HepG2 (cell line): ENCODE measurements around the gene ECD. TPM values are rescaled to one million over a fixed set of nuclear protein-coding genes. Genes with fewer than 3 reads are reported as not detected.
A peak's percentile ranks its signal among the peaks of the same experiment; 100 is the strongest.

Source experiments
- ATAC-seq: fragments of 200-7000 bp; cut with Tn5 transposase; 3 replicates; pipeline ENCODE4 v1.9.1; 2020; ENCODE audit warnings: mild to moderate bottlenecking, moderate library complexity
- BruUV-seq: library from RNA; stranded (reverse); fragments of 400-500 nt; replicated peaks from 2 replicates; lab custom pipeline; 2021; lab: Mats Ljungman, UMichigan
- CTCF ChIA-PET: fragments of 300-600 bp; formaldehyde crosslinking; extraction: SDS; loops from one replicate; lab custom pipeline; 2021; ENCODE audit warnings: low total read pairs, inconsistent platforms, low intra/inter-chr PET ratio; lab: Yijun Ruan, JAX
- POLR2A ChIA-PET: fragments of 350-600 bp; sonication (Branson Sonifier 250); formaldehyde crosslinking; loops from one replicate; lab custom pipeline; 2020; ENCODE audit warnings: antibody characterized with exemption, inconsistent platforms; lab: Yijun Ruan, JAX
- DNase-seq: peaks from one replicate; pipeline ENCODE4 v3.0.0-alpha.2; 2015; ENCODE audit warnings: low spot score
- FAIRE-seq: peaks from 3 replicates; lab custom pipeline; 2011; peaks lifted over from hg19 to GRCh38; lab: Jason Lieb, UNC
- H2AFZ ChIP-seq: one replicate; pipeline ENCODE4 v1.6.1; 2011; ENCODE audit warnings: low read length, inconsistent platforms
- H3K27ac ChIP-seq: fragments of 300-600 bp; 3 replicates; pipeline ENCODE4 v1.8.0; 2011; ENCODE audit warnings: mixed run types, mild to moderate bottlenecking, mixed read lengths, low read length, inconsistent platforms; ENCODE audit not compliant: insufficient read depth; ENCODE audit errors: extremely low read length
- H3K27me3 ChIP-seq, 2 experiments: fragments of 200-600 bp in 1 of 2; 2 replicates in 1 of 2; 3 replicates in 1 of 2; pipeline versions ENCODE4 v1.6.0 to v1.8.0; 2011; ENCODE audit warnings: low read length in 2 of 2, mild to moderate bottlenecking in 2 of 2, moderate library complexity in 2 of 2, inconsistent platforms in 1 of 2; ENCODE audit not compliant: insufficient read depth in 2 of 2, control insufficient read depth in 1 of 2
- H3K36me3 ChIP-seq, 2 experiments: fragments of 200-600 bp in 1 of 2; replicated peaks in 1 of 2; 2 replicates in 1 of 2; 3 replicates in 1 of 2; pipeline versions ENCODE4 v1.5.1 to v1.8.0; 2011; ENCODE audit warnings: low read length in 2 of 2, inconsistent platforms in 1 of 2; ENCODE audit not compliant: insufficient read depth in 2 of 2, control insufficient read depth in 1 of 2
- H3K4me1 ChIP-seq: 2 replicates; pipeline ENCODE4 v1.5.1; 2012; ENCODE audit warnings: low read length, inconsistent platforms; ENCODE audit not compliant: insufficient read depth
- H3K4me2 ChIP-seq: 2 replicates; pipeline ENCODE4 v1.6.0; 2011; ENCODE audit warnings: low read depth, low read length, inconsistent platforms
- H3K4me3 ChIP-seq, 3 experiments: fragments of 200-600 bp in 1 of 3; sonication (generic), shearing (Covaris generic) in 1 of 3; replicated peaks in 1 of 3; 2 replicates each; pipeline ENCODE4 v1.5.1; 2011 to 2016; ENCODE audit warnings: low read length in 3 of 3, inconsistent platforms in 2 of 3, low read depth in 2 of 3, mild to moderate bottlenecking in 2 of 3, control low read depth in 1 of 3, mixed read lengths in 1 of 3; ENCODE audit not compliant: insufficient read depth in 1 of 3
- H3K79me2 ChIP-seq: one replicate; pipeline ENCODE4 v1.6.1; 2011; ENCODE audit warnings: low read length, inconsistent platforms; ENCODE audit not compliant: insufficient read depth
- H3K9ac ChIP-seq: 2 replicates; pipeline ENCODE4 v1.6.0; 2011; ENCODE audit warnings: mild to moderate bottlenecking, low read depth, low read length, inconsistent platforms; ENCODE audit not compliant: insufficient read depth
- H3K9me3 ChIP-seq: 2 replicates; pipeline ENCODE4 v1.5.1; 2012; ENCODE audit warnings: mild to moderate bottlenecking, low read length
- H4K20me1 ChIP-seq: 2 replicates; pipeline ENCODE4 v1.6.0; 2011; ENCODE audit warnings: inconsistent platforms, mild to moderate bottlenecking, low read length, moderate library complexity; ENCODE audit not compliant: insufficient read depth
- ASH2L ChIP-seq: fragments of 300-600, 200-600 bp; sonication (generic); IDR thresholded peaks from 2 replicates; pipeline ENCODE4 v1.7.0; 2017; ENCODE audit warnings: low read depth, mild to moderate bottlenecking, moderate library complexity, mixed read lengths, low read length; ENCODE audit not compliant: insufficient read length
- HES4 ChIP-seq: sonication (generic); formaldehyde crosslinking; IDR thresholded peaks from 2 replicates; pipeline ENCODE4 v1.9.0; 2021; ENCODE audit warnings: mild to moderate bottlenecking, missing genetic modification reagents, borderline replicate concordance
- HMG20A ChIP-seq: IDR thresholded peaks from 2 replicates; pipeline ENCODE4 v1.6.1; 2016; ENCODE audit warnings: borderline replicate concordance
- IRF2 ChIP-seq: IDR thresholded peaks from 2 replicates; pipeline ENCODE4 v1.6.1; 2018; ENCODE audit warnings: missing genetic modification reagents, missing compliant biosample characterization
- JUND ChIP-seq: sonication (generic); formaldehyde crosslinking; IDR thresholded peaks from 2 replicates; pipeline ENCODE4 v1.8.0; 2022; ENCODE audit warnings: mild to moderate bottlenecking, missing genetic modification reagents
- NFKBIZ ChIP-seq: IDR thresholded peaks from 2 replicates; pipeline ENCODE4 v1.6.1; 2018; ENCODE audit warnings: missing genetic modification reagents, missing compliant biosample characterization
- SETDB1 ChIP-seq: sonication (generic); formaldehyde crosslinking; IDR thresholded peaks from 2 replicates; pipeline ENCODE4 v1.5.1; 2020; ENCODE audit warnings: missing genetic modification reagents, mild to moderate bottlenecking, borderline replicate concordance
- SRSF9 ChIP-seq: fragments of 200-400 bp; formaldehyde crosslinking; IDR thresholded peaks from 2 replicates; pipeline ENCODE4 v1.6.1; 2018; ENCODE audit warnings: borderline replicate concordance, mild to moderate bottlenecking, low read depth, low read length; ENCODE audit not compliant: insufficient read depth, poor library complexity, severe bottlenecking
- TEAD3 ChIP-seq: optimal IDR thresholded peaks from 2 replicates; pipeline ENCODE3; 2016; ENCODE audit warnings: borderline replicate concordance
- ZFP36L1 ChIP-seq: sonication (generic); formaldehyde crosslinking; IDR thresholded peaks from 2 replicates; pipeline ENCODE4 v1.8.0; 2022; ENCODE audit warnings: mild to moderate bottlenecking, missing genetic modification reagents, moderate library complexity
- ZNF451 ChIP-seq: sonication (generic); formaldehyde crosslinking; IDR thresholded peaks from 2 replicates; pipeline ENCODE4 v1.5.0; 2020; ENCODE audit warnings: mild to moderate bottlenecking, missing genetic modification reagents
- ZNF749 ChIP-seq: sonication (generic); formaldehyde crosslinking; IDR thresholded peaks from 2 replicates; pipeline ENCODE4 v1.8.0; 2022; ENCODE audit warnings: mild to moderate bottlenecking, missing genetic modification reagents, moderate library complexity, borderline replicate concordance
- ZSCAN29 ChIP-seq: sonication (generic); formaldehyde crosslinking; conservative IDR thresholded peaks from 2 replicates; pipeline ENCODE4 v1.4.0; 2020; ENCODE audit warnings: mild to moderate bottlenecking, missing genetic modification reagents
- WGBS: methylation state at CpG from one replicate; pipeline ENCODE4 v1.1.6; 2017; ENCODE audit warnings: low lambda C conversion rate; 5-methylcytosine and 5-hydroxymethylcytosine counted together
- in situ Hi-C: cut with HindIII; loops from 2 replicates; pipeline ENCODE4 v1.10.0; 2017; ENCODE audit warnings: low pct_unique_long_range_greater_than_20kb; ENCODE audit not compliant: extremely low pct_ligation_motif_present
- intact Hi-C: fragments of 100-400 bp; cut with micrococcal nuclease; formaldehyde crosslinking; loops from one replicate; pipeline ENCODE4 v1.10.0; 2022; ENCODE audit not compliant: unreplicated experiment
- polyA plus RNA-seq, 8 experiments: library from polyadenylated mRNA; depleted of rRNA in 3 of 8; stranded (reverse) in 7 of 8; unstranded in 1 of 8; fragments of >200 nt; fragmentation: Illumina TruSeq in 4 of 8; extraction: Trizol in 4 of 8; gene quantifications; 2 replicates each; pipeline versions ENCODE4 v1.2.1 to v1.2.3, GENCODE V29; 2011 to 2016; ENCODE audit warnings: low read depth in 4 of 8, missing spikeins in 1 of 8, mixed read lengths in 1 of 8; ENCODE audit not compliant: insufficient read depth in 1 of 8
- total RNA-seq, 5 experiments: library from RNA; depleted of rRNA; stranded (reverse); fragments of >200 nt; fragmentation: Illumina TruSeq; extraction: Trizol; gene quantifications; 2 replicates each; pipeline ENCODE4 v1.2.3, GENCODE V29; 2016; ENCODE audit warnings: low read depth in 1 of 5
- TF ChIP-seq, protein P1 (sequence below): IDR thresholded peaks from 2 replicates; pipeline ENCODE4 v1.6.1; 2016; ENCODE audit warnings: low read depth, borderline replicate concordance
- TF ChIP-seq, protein P2 (sequence below): sonication (generic); formaldehyde crosslinking; IDR thresholded peaks from 2 replicates; pipeline ENCODE4 v1.5.1; 2020; ENCODE audit warnings: mild to moderate bottlenecking, missing genetic modification reagents, borderline replicate concordance
- TF ChIP-seq, protein P3 (sequence below): sonication (generic); formaldehyde crosslinking; IDR thresholded peaks from 2 replicates; pipeline ENCODE4 v1.4.0; 2020; ENCODE audit warnings: mild to moderate bottlenecking, missing genetic modification reagents
- TF ChIP-seq, protein P4 (sequence below): sonication (generic); formaldehyde crosslinking; IDR thresholded peaks from 2 replicates; pipeline ENCODE4 v1.5.1; 2020; ENCODE audit warnings: missing genetic modification reagents, mild to moderate bottlenecking, borderline replicate concordance

The ECD gene
- total and polyA plus RNA-seq, 2 of the 13 experiments (the other 11 are each of a cell fraction or from before 2014, with no cell fraction given): 21.5 to 27.6 TPM

GRCh38 chr10:73110345-73110849 is 57.4 kb downstream of the ECD start, which contains the start of gene NUDT13:
NUDT13 (plus strand) TSS chr10:73110455; CDS start chr10:73114366, 3,911 bp downstream.
- Histone ChIP-seq H3K9ac (peak within 1 kb of the TSS; percentile 91), H3K4me2 (peak within 1 kb of the TSS; percentile 93), H3K36me3 (0 out of 5 replicates have a peak, but pooled peaks cover 0 to 3% of the 10 kb centered on the region in 2 experiments), H2AFZ (peak within 1 kb of the TSS; percentile 71), H3K27me3 (no peaks in the 10 kb centered on the region), H4K20me1 (no peaks in the 10 kb centered on the region), H3K4me1 (peaks cover 11% of the 10 kb centered on the region), H3K79me2 (peaks cover 3% of the 10 kb centered on the region), H3K4me3 (peak within 1 kb of the TSS; percentile 45 to 82 (median 80)), H3K27ac (peak within 1 kb of the TSS; percentile 96), H3K9me3 (no peaks in the 10 kb centered on the region)
- WGBS: 1% methylated on average over 5 of the region's 5 CpGs
- BruUV-seq: TSS peak; percentile 94
- FAIRE-seq: peak; percentile 96
- ChIA-PET POLR2A (interaction anchor here (0.8 to 6.1 kb wide), 10 partner anchors 12 to 57 kb away, joined by 3 to 72 read pairs (median 5); partner anchors contain the start of genes ECD, FAM149B1 and P4HA1), CTCF (no interaction called here)
- intact Hi-C loops (no loop called here), in situ Hi-C loops (no loop called here)
- peak; percentile 98 for ATAC-seq
- DNase-seq: peak; percentile 83
- TF ChIP-seq ZSCAN29 (CRISPR knock-in tag) (no peak), SRSF9 (no peak), ZNF451 (CRISPR knock-in tag) (no peak), NFKBIZ (CRISPR knock-in tag) (no peak), HES4 (CRISPR knock-in tag) (no peak), JUND (CRISPR knock-in tag) (no peak), ZNF749 (CRISPR knock-in tag) (no peak), TEAD3 (CRISPR knock-in tag) (peak; percentile 85), HMG20A (CRISPR knock-in tag) (no peak), SETDB1 (no peak), IRF2 (CRISPR knock-in tag) (peak; percentile 97), ZFP36L1 (CRISPR knock-in tag) (no peak), ASH2L (peak; percentile 51)
- TF ChIP-seq, protein P1, sequence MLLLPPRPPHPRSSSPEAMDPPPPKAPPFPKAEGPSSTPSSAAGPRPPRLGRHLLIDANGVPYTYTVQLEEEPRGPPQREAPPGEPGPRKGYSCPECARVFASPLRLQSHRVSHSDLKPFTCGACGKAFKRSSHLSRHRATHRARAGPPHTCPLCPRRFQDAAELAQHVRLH (CRISPR knock-in tag): no peak
- TF ChIP-seq, protein P2, sequence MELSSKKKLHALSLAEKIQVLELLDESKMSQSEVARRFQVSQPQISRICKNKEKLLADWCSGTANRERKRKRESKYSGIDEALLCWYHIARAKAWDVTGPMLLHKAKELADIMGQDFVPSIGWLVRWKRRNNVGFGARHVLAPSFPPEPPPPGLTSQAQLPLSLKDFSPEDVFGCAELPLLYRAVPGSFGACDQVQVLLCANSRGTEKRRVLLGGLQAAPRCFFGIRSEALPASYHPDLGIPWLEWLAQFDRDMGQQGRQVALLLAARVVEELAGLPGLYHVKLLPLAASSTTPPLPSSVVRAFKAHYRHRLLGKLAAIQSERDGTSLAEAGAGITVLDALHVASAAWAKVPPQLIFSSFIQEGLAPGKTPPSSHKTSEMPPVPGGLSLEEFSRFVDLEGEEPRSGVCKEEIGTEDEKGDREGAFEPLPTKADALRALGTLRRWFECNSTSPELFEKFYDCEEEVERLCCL: no peak; the same call in 1 of the 2 replicates
- TF ChIP-seq, protein P3, sequence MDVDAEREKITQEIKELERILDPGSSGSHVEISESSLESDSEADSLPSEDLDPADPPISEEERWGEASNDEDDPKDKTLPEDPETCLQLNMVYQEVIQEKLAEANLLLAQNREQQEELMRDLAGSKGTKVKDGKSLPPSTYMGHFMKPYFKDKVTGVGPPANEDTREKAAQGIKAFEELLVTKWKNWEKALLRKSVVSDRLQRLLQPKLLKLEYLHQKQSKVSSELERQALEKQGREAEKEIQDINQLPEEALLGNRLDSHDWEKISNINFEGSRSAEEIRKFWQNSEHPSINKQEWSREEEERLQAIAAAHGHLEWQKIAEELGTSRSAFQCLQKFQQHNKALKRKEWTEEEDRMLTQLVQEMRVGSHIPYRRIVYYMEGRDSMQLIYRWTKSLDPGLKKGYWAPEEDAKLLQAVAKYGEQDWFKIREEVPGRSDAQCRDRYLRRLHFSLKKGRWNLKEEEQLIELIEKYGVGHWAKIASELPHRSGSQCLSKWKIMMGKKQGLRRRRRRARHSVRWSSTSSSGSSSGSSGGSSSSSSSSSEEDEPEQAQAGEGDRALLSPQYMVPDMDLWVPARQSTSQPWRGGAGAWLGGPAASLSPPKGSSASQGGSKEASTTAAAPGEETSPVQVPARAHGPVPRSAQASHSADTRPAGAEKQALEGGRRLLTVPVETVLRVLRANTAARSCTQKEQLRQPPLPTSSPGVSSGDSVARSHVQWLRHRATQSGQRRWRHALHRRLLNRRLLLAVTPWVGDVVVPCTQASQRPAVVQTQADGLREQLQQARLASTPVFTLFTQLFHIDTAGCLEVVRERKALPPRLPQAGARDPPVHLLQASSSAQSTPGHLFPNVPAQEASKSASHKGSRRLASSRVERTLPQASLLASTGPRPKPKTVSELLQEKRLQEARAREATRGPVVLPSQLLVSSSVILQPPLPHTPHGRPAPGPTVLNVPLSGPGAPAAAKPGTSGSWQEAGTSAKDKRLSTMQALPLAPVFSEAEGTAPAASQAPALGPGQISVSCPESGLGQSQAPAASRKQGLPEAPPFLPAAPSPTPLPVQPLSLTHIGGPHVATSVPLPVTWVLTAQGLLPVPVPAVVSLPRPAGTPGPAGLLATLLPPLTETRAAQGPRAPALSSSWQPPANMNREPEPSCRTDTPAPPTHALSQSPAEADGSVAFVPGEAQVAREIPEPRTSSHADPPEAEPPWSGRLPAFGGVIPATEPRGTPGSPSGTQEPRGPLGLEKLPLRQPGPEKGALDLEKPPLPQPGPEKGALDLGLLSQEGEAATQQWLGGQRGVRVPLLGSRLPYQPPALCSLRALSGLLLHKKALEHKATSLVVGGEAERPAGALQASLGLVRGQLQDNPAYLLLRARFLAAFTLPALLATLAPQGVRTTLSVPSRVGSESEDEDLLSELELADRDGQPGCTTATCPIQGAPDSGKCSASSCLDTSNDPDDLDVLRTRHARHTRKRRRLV: no peak
- TF ChIP-seq, protein P4, sequence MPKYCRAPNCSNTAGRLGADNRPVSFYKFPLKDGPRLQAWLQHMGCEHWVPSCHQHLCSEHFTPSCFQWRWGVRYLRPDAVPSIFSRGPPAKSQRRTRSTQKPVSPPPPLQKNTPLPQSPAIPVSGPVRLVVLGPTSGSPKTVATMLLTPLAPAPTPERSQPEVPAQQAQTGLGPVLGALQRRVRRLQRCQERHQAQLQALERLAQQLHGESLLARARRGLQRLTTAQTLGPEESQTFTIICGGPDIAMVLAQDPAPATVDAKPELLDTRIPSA: no peak
